GM18502 (cell line): ENCODE data around the gene IFI44.

Experiments
- ATAC-seq: cut with Tn5 transposase; IDR thresholded peaks from one replicate; pipeline ENCODE4 v1.9.1; 2021; ENCODE audit warnings: mild to moderate bottlenecking; ENCODE audit not compliant: unreplicated experiment, poor library complexity

The IFI44 gene

GRCh38 chr1:78649628-78650027, at the start of gene IFI44:
Gene IFI44, plus strand, starts transcription at chr1:78649831. Its CDS starts 365 bp downstream, at chr1:78650196.
- ATAC-seq = peak; percentile 89

- ATAC-seq = no peak
These were observed 48.6 kb upstream of the IFI44 start for GRCh38 chr1:78601068-78601467.

GRCh38 chr1:78603206-78603605, 46.4 kb upstream of the IFI44 start:
- ATAC-seq = no peak

GRCh38 chr1:78604643-78605042, 45.0 kb upstream of the IFI44 start:
- ATAC-seq = no peak

GRCh38 chr1:78606274-78606673, 43.4 kb upstream of the IFI44 start:
- ATAC-seq = no peak

- no peak for ATAC-seq
These were observed 42.2 kb upstream of the IFI44 start for GRCh38 chr1:78607334-78607927.

- ATAC-seq = no peak
These were observed 41.7 kb upstream of the IFI44 start for GRCh38 chr1:78607944-78608343.

- peak; percentile 60 for ATAC-seq
These were observed 32.0 kb upstream of the IFI44 start for GRCh38 chr1:78617615-78618026.

GRCh38 chr1:78619032-78619431, 30.6 kb upstream of the IFI44 start:
- ATAC-seq = no peak

GRCh38 chr1:78619446-78619802, 30.2 kb upstream of the IFI44 start:
- peak; percentile 3 for ATAC-seq

- ATAC-seq = peak; percentile 36
These were observed 29.6 kb upstream of the IFI44 start, which contains the start of gene IFI44L for GRCh38 chr1:78619803-78620579. Gene IFI44L, plus strand, starts transcription at chr1:78620448. Its CDS starts 7,468 bp downstream, at chr1:78627916.

- no peak for ATAC-seq
These were observed 29.0 kb upstream of the IFI44 start for GRCh38 chr1:78620666-78621065.

GRCh38 chr1:78622548-78622947, 27.1 kb upstream of the IFI44 start:
- ATAC-seq = peak; percentile 17

GRCh38 chr1:78624035-78624434, 25.6 kb upstream of the IFI44 start:
- ATAC-seq = no peak

- no peak for ATAC-seq
These were observed 22.3 kb upstream of the IFI44 start for GRCh38 chr1:78627321-78627720.

GRCh38 chr1:78630600-78630999, 19.0 kb upstream of the IFI44 start:
- no peak for ATAC-seq

GRCh38 chr1:78633209-78633608, 16.4 kb upstream of the IFI44 start:
- no peak for ATAC-seq

- peak; percentile 77 for ATAC-seq
These were observed 9.2 kb upstream of the IFI44 start for GRCh38 chr1:78640462-78640861.

- ATAC-seq = peak; percentile 48
These were observed 8.1 kb upstream of the IFI44 start for GRCh38 chr1:78641558-78641957.

GRCh38 chr1:78645723-78646122, 3.9 kb upstream of the IFI44 start:
- ATAC-seq = no peak

- ATAC-seq = no peak
These were observed 2.4 kb upstream of the IFI44 start for GRCh38 chr1:78647238-78647637.

GRCh38 chr1:78650114-78650660, 556 bp downstream of the IFI44 start:
- peak; percentile 40 for ATAC-seq
